GM23248 (cell line): Measurements from ENCODE around the gene KCTD1. TPM values are rescaled to one million over a fixed set of nuclear protein-coding genes. Genes with fewer than 3 reads are reported as not detected.

Source experiments
- DNase-seq: peaks from one replicate; pipeline ENCODE4 v3.0.0-alpha.2; 2015
- H2AFZ ChIP-seq: fragments of 200-600 bp; sonication (generic); 2 replicates; pipeline ENCODE4 v1.6.1; 2016; ENCODE audit warnings: antibody characterized with exemption
- H3F3A ChIP-seq: fragments of 200-600 bp; sonication (generic); 2 replicates; pipeline ENCODE4 v1.6.1; 2016; ENCODE audit warnings: mild to moderate bottlenecking, antibody characterized with exemption, mixed run types; ENCODE audit not compliant: insufficient read depth
- H3K27ac ChIP-seq: fragments of 200-600 bp; sonication (generic); 2 replicates; pipeline ENCODE4 v1.5.1; 2016; ENCODE audit warnings: mild to moderate bottlenecking
- H3K27me3 ChIP-seq: fragments of 200-600 bp; sonication (generic); replicated peaks from 2 replicates; pipeline ENCODE4 v1.6.1; 2016; ENCODE audit warnings: mild to moderate bottlenecking; ENCODE audit not compliant: insufficient read depth
- H3K36me3 ChIP-seq: fragments of 200-600 bp; sonication (generic); 2 replicates; pipeline ENCODE4 v1.6.1; 2016; ENCODE audit warnings: low read depth, mild to moderate bottlenecking
- H3K4me1 ChIP-seq: fragments of 200-600 bp; sonication (generic); 2 replicates; pipeline ENCODE4 v1.6.1; 2016; ENCODE audit warnings: mild to moderate bottlenecking; ENCODE audit not compliant: insufficient read depth
- H3K4me2 ChIP-seq: fragments of 200-600 bp; sonication (generic); one replicate; pipeline ENCODE4 v1.6.1; 2016; ENCODE audit warnings: mild to moderate bottlenecking; ENCODE audit not compliant: unreplicated experiment
- H3K4me3 ChIP-seq: fragments of 200-600 bp; sonication (generic); 2 replicates; pipeline ENCODE4 v1.5.1; 2016; ENCODE audit warnings: mild to moderate bottlenecking
- H3K79me2 ChIP-seq: fragments of 200-600 bp; sonication (generic); 2 replicates; pipeline ENCODE4 v1.6.1; 2016; ENCODE audit warnings: mild to moderate bottlenecking; ENCODE audit not compliant: insufficient read depth
- H3K9ac ChIP-seq: fragments of 200-600 bp; sonication (generic); 2 replicates; pipeline ENCODE4 v1.6.1; 2016; ENCODE audit warnings: mild to moderate bottlenecking
- H3K9me2 ChIP-seq: fragments of 200-600 bp; sonication (generic); 2 replicates; pipeline ENCODE4 v1.6.1; 2016; ENCODE audit warnings: mixed run types, mild to moderate bottlenecking, moderate library complexity; ENCODE audit not compliant: insufficient read depth
- H3K9me3 ChIP-seq: fragments of 200-600 bp; sonication (generic); one replicate; pipeline ENCODE4 v1.6.1; 2017; ENCODE audit warnings: low read depth
- H4K20me1 ChIP-seq: fragments of 200-600 bp; sonication (generic); 2 replicates; pipeline ENCODE4 v1.6.0; 2016; ENCODE audit not compliant: insufficient read depth
- EZH2 ChIP-seq: fragments of 200-600 bp; sonication (generic); IDR thresholded peaks from 2 replicates; pipeline ENCODE4 v1.6.1; 2018; ENCODE audit warnings: antibody characterized with exemption, mild to moderate bottlenecking; ENCODE audit not compliant: insufficient read depth, poor library complexity, severe bottlenecking
- EZH2phosphoT487 ChIP-seq: fragments of 200-600 bp; sonication (generic); IDR thresholded peaks from 2 replicates; pipeline ENCODE4 v1.6.1; 2018; ENCODE audit warnings: antibody characterized with exemption, moderate library complexity, mild to moderate bottlenecking, low read depth; ENCODE audit not compliant: insufficient read depth
- WGBS, 2 experiments: methylation state at CpG; one replicate each; pipeline ENCODE4 v1.1.6; 2015 to 2017; ENCODE audit warnings: low lambda C conversion rate in 2 of 2, low coverage in 1 of 2; ENCODE audit errors: missing lambda C conversion rate in 2 of 2; 5-methylcytosine and 5-hydroxymethylcytosine counted together
- in situ Hi-C: fragments of 300-500 bp; cut with MboI; formaldehyde crosslinking; loops from 2 replicates; pipeline ENCODE4 v1.15.0; 2020
- microRNA-seq: library from miRNA; unstranded; fragments of <30 nt; microRNA quantifications from one replicate; pipeline ENCODE4, GENCODE V29; 2016; ENCODE audit warnings: borderline number of aligned reads
- polyA plus RNA-seq: library from polyadenylated mRNA; unstranded; fragments of >200 nt; fragmentation: Nextera tagmentation; extraction: Ambion mirVana; gene quantifications from 2 replicates; pipeline ENCODE4 v1.2.1, GENCODE V29; 2016
- small RNA-seq: library from RNA; depleted of rRNA; stranded (forward); fragments of <200 nt; gene quantifications from one replicate; pipeline ENCODE3, GENCODE V24; 2014; ENCODE audit warnings: low read depth, low replicate concordance
- total RNA-seq: library from RNA; depleted of rRNA; stranded (reverse); fragments of >200 nt; shearing (Covaris generic); gene quantifications from 2 replicates; pipeline ENCODE4 v1.2.3, GENCODE V29; 2014

Gene KCTD1
- total and polyA plus RNA-seq, 2 experiments from 2014 or later: 5.7 to 17.9 TPM

- Histone ChIP-seq H3K9ac (no peak overlapping the region), H3K9me3 (no peaks in the 10 kb centered on the region), H3F3A (no peaks in the 10 kb centered on the region), H3K4me2 (no peak overlapping the region), H3K4me3 (no peak overlapping the region), H3K36me3 (no peaks in the 10 kb centered on the region), H3K4me1 (no peaks in the 10 kb centered on the region), H3K27ac (no peak overlapping the region), H4K20me1 (no peaks in the 10 kb centered on the region), H2AFZ (no peak overlapping the region), H3K79me2 (no peaks in the 10 kb centered on the region), H3K9me2 (no peaks in the 10 kb centered on the region), H3K27me3 (no peaks in the 10 kb centered on the region)
- 84% methylated on average over 16 of the region's 16 CpGs for WGBS, 2 experiments
- in situ Hi-C loops: loop anchor here (10.0 kb wide), 1 partner anchor 237 kb away; no protein-coding TSS in a partner anchor
- no peak for DNase-seq
- TF ChIP-seq EZH2: no peak
- no peak for TF ChIP-seq EZH2phosphoT487
Observed at GRCh38 chr18:26407736-26408601, 140.4 kb downstream of the KCTD1 start.

GRCh38 chr18:26406854-26407517, 141.4 kb downstream of the KCTD1 start:
- Histone ChIP-seq H3K4me1 (no peaks in the 10 kb centered on the region), H3K9ac (no peak overlapping the region), H3K9me3 (no peaks in the 10 kb centered on the region), H2AFZ (no peak overlapping the region), H3K9me2 (no peaks in the 10 kb centered on the region), H3K27ac (no peak overlapping the region), H3K79me2 (no peaks in the 10 kb centered on the region), H3K36me3 (no peaks in the 10 kb centered on the region), H4K20me1 (no peaks in the 10 kb centered on the region), H3K4me3 (no peak overlapping the region), H3K4me2 (no peak overlapping the region), H3K27me3 (no peaks in the 10 kb centered on the region), H3F3A (no peaks in the 10 kb centered on the region)
- TF ChIP-seq EZH2phosphoT487 (no peak), EZH2 (no peak)
- 84% methylated on average over 15 of the region's 15 CpGs for WGBS, 2 experiments
- in situ Hi-C loops: loop anchor here (10.0 kb wide), 1 partner anchor 238 kb away; no protein-coding TSS in a partner anchor
- DNase-seq: no peak

- no peak overlapping the region for H2AFZ ChIP-seq
- no peak overlapping the region for H3K27ac ChIP-seq
- 80 to 83% methylated on average over 12 of the region's 12 CpGs for WGBS, 2 experiments
- no peak overlapping the region for H3K9ac ChIP-seq
- no peak overlapping the region for H3K4me3 ChIP-seq
- H4K20me1 ChIP-seq: no peaks in the 10 kb centered on the region
- no peaks in the 10 kb centered on the region for H3K9me2 ChIP-seq
- no peaks in the 10 kb centered on the region for H3K79me2 ChIP-seq
- H3K9me3 ChIP-seq: no peaks in the 10 kb centered on the region
- no peaks in the 10 kb centered on the region for H3K4me1 ChIP-seq
- H3K4me2 ChIP-seq: no peak overlapping the region
- in situ Hi-C loops: loop anchor here (10.0 kb wide), 1 partner anchor 238 kb away; no protein-coding TSS in a partner anchor
- no peaks in the 10 kb centered on the region for H3K36me3 ChIP-seq
- no peaks in the 10 kb centered on the region for H3F3A ChIP-seq
- no peak for DNase-seq
- no peak for TF ChIP-seq EZH2phosphoT487
- no peak for TF ChIP-seq EZH2
- no peaks in the 10 kb centered on the region for H3K27me3 ChIP-seq
Observed at GRCh38 chr18:26406324-26406723, 142.0 kb downstream of the KCTD1 start.

GRCh38 chr18:26405190-26405801, 143.1 kb downstream of the KCTD1 start:
- H3K79me2 ChIP-seq: no peaks in the 10 kb centered on the region
- DNase-seq: peak; percentile 58
- H3K9ac ChIP-seq: no peak overlapping the region
- 35 to 40% methylated on average over 5 of the region's 5 CpGs for WGBS, 2 experiments
- H3F3A ChIP-seq: no peaks in the 10 kb centered on the region
- no peaks in the 10 kb centered on the region for H4K20me1 ChIP-seq
- H3K9me2 ChIP-seq: no peaks in the 10 kb centered on the region
- H3K27me3 ChIP-seq: no peaks in the 10 kb centered on the region
- H2AFZ ChIP-seq: no peak overlapping the region
- H3K4me3 ChIP-seq: no peak overlapping the region
- no peaks in the 10 kb centered on the region for H3K9me3 ChIP-seq
- no peaks in the 10 kb centered on the region for H3K4me1 ChIP-seq
- in situ Hi-C loops: loop anchor here (10.0 kb wide), 1 partner anchor 240 kb away; no protein-coding TSS in a partner anchor
- no peaks in the 10 kb centered on the region for H3K36me3 ChIP-seq
- no peak overlapping the region for H3K4me2 ChIP-seq
- no peak for TF ChIP-seq EZH2phosphoT487
- TF ChIP-seq EZH2: no peak
- H3K27ac ChIP-seq: no peak overlapping the region

Small RNAs within 50 kb of the gene (microRNA-seq; reads per million reads assigned to microRNA genes)
- gene MIR8057: not detected

Small RNAs within 50 kb of the gene (small RNA-seq; reads per million reads assigned to genes)
- gene MIR8057: not detected
